Heart left ventricle (tissue), 16 donors: ENCODE measurements around the gene SLC43A1. TPM values are rescaled to one million over a fixed set of nuclear protein-coding genes. Genes with fewer than 3 reads are reported as not detected.
A peak's percentile ranks its signal among the peaks of the same experiment; 100 is the strongest.
"Not testable (repeated sequence)": the region's sequence is repeated elsewhere in the genome, so short reads cannot be mapped to it uniquely, and the experiment has no call there.

Source experiments
- ATAC-seq, 4 donors: fragments of 200-7000 bp; cut with Tn5 transposase; one replicate each; pipeline ENCODE4 v1.9.1; 2020 to 2022; ENCODE audit warnings: moderate library complexity in 4 of 4, mild to moderate bottlenecking in 3 of 4, moderate number of reproducible peaks in 1 of 4
- DNase-seq, 5 donors: peaks; one replicate each; pipeline ENCODE4 v3.0.0-alpha.2; 2020
- H3K27ac ChIP-seq, 12 donors: fragments of 200-600 bp; sonication (generic) in 4 of 12; one replicate each; pipeline versions ENCODE4 v1.5.0 to v1.8.0; 2016 to 2022; ENCODE audit warnings: mild to moderate bottlenecking in 2 of 12
- H3K27me3 ChIP-seq, 9 donors: fragments of 200-600 bp; sonication (generic) in 2 of 9; one replicate each; pipeline versions ENCODE4 v1.5.1 to v1.8.0; 2016 to 2022; ENCODE audit warnings: mild to moderate bottlenecking in 3 of 9
- H3K36me3 ChIP-seq, 9 donors: fragments of 200-600 bp; sonication (generic) in 2 of 9; one replicate each; pipeline versions ENCODE4 v1.5.0 to v1.8.0; 2018 to 2022; ENCODE audit warnings: mild to moderate bottlenecking in 2 of 9
- H3K4me1 ChIP-seq, 12 donors: fragments of 200-600 bp; sonication (generic) in 4 of 12; one replicate each; pipeline versions ENCODE4 v1.5.0 to v1.8.0; 2016 to 2022; ENCODE audit warnings: mild to moderate bottlenecking in 3 of 12
- H3K4me3 ChIP-seq, 12 donors: fragments of 200-600 bp; sonication (generic) in 4 of 12; one replicate each; pipeline versions ENCODE4 v1.5.0 to v1.8.0; 2017 to 2022; ENCODE audit warnings: mild to moderate bottlenecking in 9 of 12, moderate library complexity in 4 of 12
- H3K9me3 ChIP-seq, 12 donors: fragments of 200-600 bp; sonication (generic) in 4 of 12; one replicate each; pipeline versions ENCODE4 v1.5.0 to v1.8.0; 2016 to 2022; ENCODE audit warnings: mild to moderate bottlenecking in 1 of 12
- POLR2A ChIP-seq, 2 donors: fragments of 450-650 bp; IDR thresholded peaks; one replicate each; pipeline ENCODE4 v1.6.1; 2017; ENCODE audit warnings: antibody characterized with exemption in 2 of 2, mild to moderate bottlenecking in 2 of 2, moderate library complexity in 2 of 2
- WGBS, 4 donors: extraction: QIAGEN DNeasy Blood & Tissue Kit in 2 of 4; methylation state at CpG; one replicate each; pipeline versions ENCODE4 v1.1.5 to v1.1.7; 2013 to 2018; 5-methylcytosine and 5-hydroxymethylcytosine counted together
- intact Hi-C, 10 donors: fragments of 100-400 bp; cut with DNase I; formaldehyde crosslinking; loops; one replicate each; pipeline versions ENCODE4 v1.11.1 to v1.14.2; 2022
- polyA plus RNA-seq, 2 donors: library from polyadenylated mRNA; stranded (reverse); fragments of 200-250 nt; gene quantifications; one replicate each; pipeline ENCODE4 v1.2.3, GENCODE V29; 2013
- total RNA-seq, 9 donors: library from RNA; depleted of rRNA in 2 of 9; stranded (reverse); fragments of >200 nt in 2 of 9; fragmentation: NEBNext Ultra II Directional in 3 of 9; extraction: Animal tissue kit (Norgen Biotek cat#: 25700) in 3 of 9; gene quantifications; one replicate each; pipeline versions ENCODE4 v1.1.0 to v1.2.4, GENCODE V29; 2016 to 2023
- TF ChIP-seq, protein P1 (sequence below), 12 donors: fragments of 200-600 bp; sonication (generic) in 4 of 12; IDR thresholded peaks; one replicate each; pipeline versions ENCODE4 v1.5.0 to v1.8.0; 2018 to 2022; ENCODE audit warnings: antibody characterized with exemption in 12 of 12, mild to moderate bottlenecking in 5 of 12
- donor health status: ischemic (EF 13 %, LVEDD 7.1; RV severe dilation, severe dysfunction).
- donor health status: healthy with polysubstance abuse.
- donor health status: DM: no; HTN: yes; CAD: no.
- donor health status: DM: no; HTN: no; CAD: no.
- donor health status: ischemic (EF 25% LVEDD 6.9; RV normal size, moderate dysfunction).
- donor health status: ischemic (EF 25% LVEDD 5.7; RV mildly dilated, moderate dysfunction).
- donor health status: healthy.
- donor health status: DM: yes; HTN: yes; CAD: no.
- donor health status: ischemic (EF 35%, LVEDD 5.7; RV mildly dilated, moderate dysfunction).
- donor health status: nonischemic (EF 11% LVEDD 7.7; RV severe dilation, severe dysfunction).
- donor health status: DM: yes; HTN: yes; CAD: no.
- donor health status: PGD.
- donor health status: ischemic (EF 29% LVEDD 5.4; RV normal size, mild dysfunction).
- donor health status: nonischemic (EF 23%, LVEDD 6.1; RV moderate dilation, normal function).

Gene SLC43A1
- total and polyA plus RNA-seq, 11 donors: 2.7 to 12.3 (median 5.8) TPM

DNA sequence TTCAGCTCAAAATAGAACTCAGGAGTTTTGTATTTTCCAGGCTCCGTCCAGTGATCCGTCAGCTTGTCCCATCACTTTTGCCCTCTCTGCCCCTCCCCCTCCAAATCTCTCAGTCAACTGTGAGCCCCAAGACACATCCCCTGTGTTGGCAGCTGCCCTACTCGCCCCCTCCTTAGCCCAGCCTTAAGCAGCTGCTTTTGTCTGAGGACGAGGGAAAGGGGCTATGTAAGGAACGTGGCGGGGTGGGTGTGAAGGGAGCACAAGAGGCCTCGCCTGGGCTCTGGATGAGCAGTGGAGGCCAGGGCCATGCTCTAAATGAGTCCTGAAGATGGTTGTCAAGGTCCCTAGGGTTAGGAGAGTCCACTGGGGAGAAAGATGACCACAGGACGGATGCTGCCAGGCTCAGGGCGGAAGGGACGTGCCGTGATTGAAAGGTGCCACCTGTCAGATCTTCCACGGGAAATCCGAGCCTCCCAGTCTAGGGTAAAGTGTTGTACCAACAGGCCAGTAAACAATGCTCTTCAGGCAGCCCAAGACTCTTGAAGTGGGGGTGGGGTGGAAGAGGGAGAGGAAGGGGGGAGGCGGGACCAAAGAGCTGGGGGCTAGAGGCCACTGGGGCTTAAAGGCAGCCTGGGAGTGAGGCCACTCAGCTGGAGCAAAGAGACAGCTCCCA, 21.6 kb upstream of the SLC43A1 start, which contains the start of gene SMTNL1:
SMTNL1 (plus strand) TSS at position 649 of the 673 bp plus-strand sequence. CDS start 5,048 bp downstream, outside the sequence.
- H3K4me3 ChIP-seq: no peak within 1 kb of the TSS
- ATAC-seq: no peak
- 68 to 78% (median 74%) methylated on average over 14 of the region's 14 CpGs for WGBS, 4 donors

DNA sequence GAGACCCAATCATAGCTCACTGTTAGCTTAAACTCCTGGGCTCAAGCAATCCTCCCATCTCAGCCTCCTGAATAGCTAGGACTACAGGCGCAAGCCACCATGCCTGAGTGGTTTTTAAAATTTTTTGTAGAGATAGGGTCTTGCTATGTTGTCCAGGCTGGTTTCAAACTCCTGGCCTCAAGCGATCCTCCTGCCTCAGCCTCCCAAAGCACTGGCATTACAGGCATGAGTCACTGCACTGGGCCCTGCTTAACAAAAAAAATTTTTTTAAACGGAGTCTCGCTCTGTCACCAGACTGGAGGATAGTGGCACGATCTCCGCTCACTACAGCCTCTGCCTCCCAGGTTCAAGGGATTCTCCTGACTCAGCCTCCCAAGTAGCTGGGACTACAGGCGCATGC, 18.9 kb upstream of the SLC43A1 start:
- H3K4me3 ChIP-seq, intact Hi-C loops, H3K36me3 ChIP-seq, ATAC-seq, H3K27me3 ChIP-seq, H3K9me3 ChIP-seq, DNase-seq, H3K27ac ChIP-seq: not testable (repeated sequence)
- WGBS, 4 donors: 95 to 97% (median 96%) methylated on average over 7 of the region's 7 CpGs
- peaks cover 0 to 15% (median 11%) of the 10 kb centered on the region in 12 donors for H3K4me1 ChIP-seq

More for the DNA sequence above, 21.6 kb upstream of the SLC43A1 start, which contains the start of gene SMTNL1:
- Histone ChIP-seq H3K4me1 (peaks cover 0 to 4% (median 0%) of the 10 kb centered on the region in 12 donors), H3K36me3 (no peaks in the 10 kb centered on the region), H3K9me3 (no peaks in the 10 kb centered on the region), H3K27me3 (no peaks in the 10 kb centered on the region), H3K27ac (no peak within 1 kb of the TSS)
- no peak for TF ChIP-seq POLR2A (IDR thresholded peaks at IDR 0.05)
- TF ChIP-seq, protein P1, sequence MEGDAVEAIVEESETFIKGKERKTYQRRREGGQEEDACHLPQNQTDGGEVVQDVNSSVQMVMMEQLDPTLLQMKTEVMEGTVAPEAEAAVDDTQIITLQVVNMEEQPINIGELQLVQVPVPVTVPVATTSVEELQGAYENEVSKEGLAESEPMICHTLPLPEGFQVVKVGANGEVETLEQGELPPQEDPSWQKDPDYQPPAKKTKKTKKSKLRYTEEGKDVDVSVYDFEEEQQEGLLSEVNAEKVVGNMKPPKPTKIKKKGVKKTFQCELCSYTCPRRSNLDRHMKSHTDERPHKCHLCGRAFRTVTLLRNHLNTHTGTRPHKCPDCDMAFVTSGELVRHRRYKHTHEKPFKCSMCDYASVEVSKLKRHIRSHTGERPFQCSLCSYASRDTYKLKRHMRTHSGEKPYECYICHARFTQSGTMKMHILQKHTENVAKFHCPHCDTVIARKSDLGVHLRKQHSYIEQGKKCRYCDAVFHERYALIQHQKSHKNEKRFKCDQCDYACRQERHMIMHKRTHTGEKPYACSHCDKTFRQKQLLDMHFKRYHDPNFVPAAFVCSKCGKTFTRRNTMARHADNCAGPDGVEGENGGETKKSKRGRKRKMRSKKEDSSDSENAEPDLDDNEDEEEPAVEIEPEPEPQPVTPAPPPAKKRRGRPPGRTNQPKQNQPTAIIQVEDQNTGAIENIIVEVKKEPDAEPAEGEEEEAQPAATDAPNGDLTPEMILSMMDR (IDR thresholded peaks at IDR 0.05): no peak
- DNase-seq: no peak
- intact Hi-C loops: no loop called here

DNA sequence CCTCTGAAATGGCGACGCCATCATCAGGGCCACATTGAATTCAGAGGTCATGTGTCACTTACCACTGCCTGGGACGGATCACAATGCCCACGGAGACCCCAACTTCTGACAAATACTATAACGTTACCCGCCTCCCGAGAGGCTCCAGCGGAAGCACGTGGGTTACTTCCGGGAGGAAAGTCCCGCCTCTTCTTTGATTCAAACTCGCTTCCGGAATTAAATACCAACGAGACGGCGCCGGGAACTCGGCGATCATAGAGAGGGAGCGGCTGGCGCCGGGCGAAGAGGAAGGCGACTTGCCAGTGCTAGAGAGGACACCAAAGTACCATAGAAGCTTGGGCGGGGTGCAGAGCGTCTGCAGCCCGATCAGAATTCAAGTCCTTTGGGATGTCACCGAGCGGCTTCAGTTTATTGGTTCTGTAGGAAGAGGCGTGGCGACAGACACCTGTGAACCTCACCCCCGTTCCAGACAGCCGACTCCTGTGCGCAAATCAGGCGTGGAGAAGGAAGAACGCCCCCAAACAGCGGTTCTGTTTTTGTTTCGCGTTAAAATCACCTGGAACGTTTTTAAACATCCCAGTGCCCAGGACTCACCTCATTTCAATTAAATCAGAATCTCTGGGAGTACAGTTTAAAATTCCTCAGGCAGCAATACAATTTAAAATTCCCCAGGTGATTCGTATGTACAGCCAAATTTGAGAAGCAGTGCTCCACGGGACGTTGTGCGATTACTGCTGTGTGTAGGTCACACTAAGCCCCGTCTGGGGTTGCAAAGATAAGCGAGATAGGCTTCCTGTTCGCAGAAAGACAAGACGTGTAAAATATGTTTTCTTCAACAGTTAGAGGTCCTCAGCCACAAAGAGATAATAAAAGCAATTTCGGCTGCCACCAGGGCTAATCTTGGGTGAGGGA, 15.3 kb upstream of the SLC43A1 start, which contains the start of gene TIMM10:
TIMM10 (minus strand) TSS at position 159 of the 912 bp plus-strand sequence. CDS start 565 bp downstream, outside the sequence.
- DNase-seq (peak; percentile 94 to 97 (median 96)), ATAC-seq (peak; percentile 97 to 99 (median 98))
- WGBS, 4 donors: 0% methylated on average over 36 to 49 of the region's 49 CpGs
- Histone ChIP-seq H3K4me1 (peaks cover 0 to 21% (median 11%) of the 10 kb centered on the region in 12 donors), H3K4me3 (peak within 1 kb of the TSS; percentile 55 to 91 (median 72)), H3K36me3 (peaks cover 0 to 19% (median 15%) of the 10 kb centered on the region in 9 donors), H3K27me3 (no peaks in the 10 kb centered on the region), H3K9me3 (no peaks in the 10 kb centered on the region), H3K27ac (peak within 1 kb of the TSS in 11 of 12 donors; percentile 39 to 81 (median 73))
- intact Hi-C loops: loop anchor here in 2 of 10 donors (1.0 to 2.0 kb wide), 2 partner anchors 32 to 126 kb away; partner anchors contain the start of gene CLP1 (in 1 of the 2)
- TF ChIP-seq, protein P1 (IDR thresholded peaks at IDR 0.05): no peak
- peak in 1 of 2 donors; percentile 25 for TF ChIP-seq POLR2A (IDR thresholded peaks at IDR 0.05)

DNA sequence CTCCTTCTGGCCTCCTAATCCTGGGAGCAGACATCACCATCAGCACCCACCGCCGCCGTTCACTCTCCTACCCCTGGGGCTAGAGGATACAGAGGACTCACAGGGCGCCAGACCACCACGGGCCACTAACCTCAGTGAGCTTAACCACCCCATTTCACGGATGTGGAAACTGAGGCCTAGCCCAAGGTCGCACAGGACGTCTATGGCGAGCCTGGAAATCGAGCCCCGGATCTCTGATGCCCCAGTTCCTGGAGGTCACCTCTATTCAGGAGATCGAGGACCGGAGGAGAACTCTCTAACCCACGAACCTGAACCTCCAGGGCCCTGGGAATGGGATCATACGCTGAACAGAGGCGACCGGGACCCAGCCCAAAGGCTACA, 14.7 kb upstream of the SLC43A1 start:
- WGBS, 4 donors: 1 to 4% (median 2%) methylated on average over 13 to 17 of the region's 17 CpGs
- no peaks in the 10 kb centered on the region for H3K27me3 ChIP-seq
- H3K27ac ChIP-seq: peak overlapping the region in 11 of 12 donors; percentile 16 to 81 (median 72)
- peaks cover 0 to 19% (median 15%) of the 10 kb centered on the region in 9 donors for H3K36me3 ChIP-seq
- TF ChIP-seq, protein P1 (IDR thresholded peaks at IDR 0.05): no peak
- TF ChIP-seq POLR2A (IDR thresholded peaks at IDR 0.05): no peak
- H3K4me3 ChIP-seq: peak overlapping the region; percentile 55 to 91 (median 72)
- peaks cover 0 to 21% (median 11%) of the 10 kb centered on the region in 12 donors for H3K4me1 ChIP-seq
- peak in 1 of 4 donors; percentile 30 for ATAC-seq
- intact Hi-C loops: loop anchor here in 2 of 10 donors (1.0 to 2.0 kb wide), 2 partner anchors 31 to 127 kb away; partner anchors contain the start of gene CLP1 (in 1 of the 2)
- DNase-seq: peak in 1 of 5 donors; percentile 26
- no peaks in the 10 kb centered on the region for H3K9me3 ChIP-seq
